GM06990 (cell line): ENCODE results near the gene PCSK1.
A peak's percentile ranks its signal among the peaks of the same experiment; 100 is the strongest.

ENCODE experiments used
- DNase-seq: peaks from one replicate; pipeline ENCODE4 v3.0.0-alpha.2; 2011; ENCODE audit not compliant: insufficient read length; ENCODE audit errors: extremely low read depth
- H3K27me3 ChIP-seq: replicated peaks from 2 replicates; pipeline ENCODE4 v1.6.0; 2011; ENCODE audit warnings: low read length; ENCODE audit not compliant: control insufficient read depth, insufficient read depth
- H3K36me3 ChIP-seq: 2 replicates; pipeline ENCODE4 v1.5.1; 2011; ENCODE audit warnings: low read length; ENCODE audit not compliant: control insufficient read depth, insufficient read depth
- H3K4me3 ChIP-seq: replicated peaks from 2 replicates; pipeline ENCODE4 v1.5.1; 2011; ENCODE audit warnings: low read depth, mild to moderate bottlenecking, control low read depth, low read length
- CTCF ChIP-seq: IDR thresholded peaks from 2 replicates; pipeline ENCODE4 v1.5.1; 2011; ENCODE audit warnings: low read length, control low read depth, mild to moderate bottlenecking, inconsistent platforms; ENCODE audit not compliant: insufficient read depth, poor library complexity, severe bottlenecking

PCSK1 gene

GRCh38 chr5:96381526-96381925 is 51.5 kb downstream of the PCSK1 start:
- no peaks in the 10 kb centered on the region for H3K36me3 ChIP-seq
- no peaks in the 10 kb centered on the region for H3K27me3 ChIP-seq
- no peak overlapping the region for H3K4me3 ChIP-seq
- no peak for DNase-seq
- TF ChIP-seq CTCF, result peak; percentile 6

GRCh38 chr5:96379896-96380295 is 53.2 kb downstream of the PCSK1 start:
- no peaks in the 10 kb centered on the region for H3K27me3 ChIP-seq
- DNase-seq, result no peak
- H3K4me3 ChIP-seq, result no peak overlapping the region
- no peaks in the 10 kb centered on the region for H3K36me3 ChIP-seq
- TF ChIP-seq CTCF, result no peak

GRCh38 chr5:96377597-96377996 is 55.5 kb downstream of the PCSK1 start:
- TF ChIP-seq CTCF, result no peak
- Histone ChIP-seq H3K4me3 (no peak overlapping the region), H3K36me3 (no peaks in the 10 kb centered on the region), H3K27me3 (no peaks in the 10 kb centered on the region)
- DNase-seq, result no peak

GRCh38 chr5:96377167-96377566 is 55.9 kb downstream of the PCSK1 start:
- DNase-seq, result no peak
- Histone ChIP-seq H3K27me3 (no peaks in the 10 kb centered on the region), H3K36me3 (no peaks in the 10 kb centered on the region), H3K4me3 (no peak overlapping the region)
- no peak for TF ChIP-seq CTCF

- Histone ChIP-seq H3K4me3 (no peak overlapping the region), H3K27me3 (no peaks in the 10 kb centered on the region), H3K36me3 (no peaks in the 10 kb centered on the region)
- no peak for TF ChIP-seq CTCF
- DNase-seq, result no peak
Measured at GRCh38 chr5:96374653-96375052, 58.4 kb downstream of the PCSK1 start.

- TF ChIP-seq CTCF, result no peak
- no peaks in the 10 kb centered on the region for H3K27me3 ChIP-seq
- DNase-seq, result no peak
- H3K36me3 ChIP-seq, result no peaks in the 10 kb centered on the region
- H3K4me3 ChIP-seq, result no peak overlapping the region
Measured at GRCh38 chr5:96373381-96373733, 59.7 kb downstream of the PCSK1 start.
